ENCODE data around the gene PDE11A. TPM values are rescaled to one million over a fixed set of nuclear protein-coding genes. Genes with fewer than 3 reads are reported as not detected.

Gene PDE11A
- polyA plus RNA-seq, 1 donor, result 1.5 TPM

- H3K9me3 ChIP-seq (ENCODE audit: control insufficient read depth, low read depth, low read length), result no peaks in the 10 kb centered on the region
- no peaks in the 10 kb centered on the region for H3K27me3 ChIP-seq (ENCODE audit: control insufficient read depth, insufficient read depth, low read length)
- H3K36me3 ChIP-seq (ENCODE audit: control insufficient read depth, insufficient read depth, low read length), result no peaks in the 10 kb centered on the region
- H3K27ac ChIP-seq (ENCODE audit: low read length), result no peak overlapping the region
- no peak overlapping the region for H3K4me3 ChIP-seq (ENCODE audit: low read length)
- no peaks in the 10 kb centered on the region for H3K4me1 ChIP-seq (ENCODE audit: control insufficient read depth, insufficient read depth, low read length)
- DNase-seq, result no peak
Measured at GRCh38 chr2:177658309-177658708, 414.3 kb downstream of the PDE11A start.

- Histone ChIP-seq H3K27me3 (ENCODE audit: control insufficient read depth, insufficient read depth, low read length) (no peaks in the 10 kb centered on the region), H3K36me3 (ENCODE audit: control insufficient read depth, insufficient read depth, low read length) (no peaks in the 10 kb centered on the region), H3K4me1 (ENCODE audit: control insufficient read depth, insufficient read depth, low read length) (no peaks in the 10 kb centered on the region), H3K4me3 (ENCODE audit: low read length) (no peak overlapping the region), H3K27ac (ENCODE audit: low read length) (no peak overlapping the region), H3K9me3 (ENCODE audit: control insufficient read depth, low read depth, low read length) (no peaks in the 10 kb centered on the region)
- no CpG with 5 or more reads among the region's 7 CpGs for WGBS (ENCODE audit: insufficient coverage, low lambda C conversion rate)
- DNase-seq, result no peak
Measured at GRCh38 chr2:177651833-177652232, 420.7 kb downstream of the PDE11A start.

- DNase-seq, result no peak
- Histone ChIP-seq H3K27ac (ENCODE audit: low read length) (no peak overlapping the region), H3K27me3 (ENCODE audit: control insufficient read depth, insufficient read depth, low read length) (no peaks in the 10 kb centered on the region), H3K4me3 (ENCODE audit: low read length) (no peak overlapping the region), H3K9me3 (ENCODE audit: control insufficient read depth, low read depth, low read length) (no peaks in the 10 kb centered on the region), H3K36me3 (ENCODE audit: control insufficient read depth, insufficient read depth, low read length) (no peaks in the 10 kb centered on the region), H3K4me1 (ENCODE audit: control insufficient read depth, insufficient read depth, low read length) (no peaks in the 10 kb centered on the region)
- WGBS (ENCODE audit: insufficient coverage, low lambda C conversion rate), result 0% methylated on average over 1 of the region's 4 CpGs
Measured at GRCh38 chr2:177649568-177650518, 422.7 kb downstream of the PDE11A start.

- WGBS (ENCODE audit: insufficient coverage, low lambda C conversion rate), result no CpG with 5 or more reads among the region's 1 CpG
- H3K9me3 ChIP-seq (ENCODE audit: control insufficient read depth, low read depth, low read length), result peaks cover 3% of the 10 kb centered on the region
- no peak overlapping the region for H3K27ac ChIP-seq (ENCODE audit: low read length)
- no peaks in the 10 kb centered on the region for H3K27me3 ChIP-seq (ENCODE audit: control insufficient read depth, insufficient read depth, low read length)
- no peak for DNase-seq
- H3K4me3 ChIP-seq (ENCODE audit: low read length), result no peak overlapping the region
- no peaks in the 10 kb centered on the region for H3K4me1 ChIP-seq (ENCODE audit: control insufficient read depth, insufficient read depth, low read length)
- H3K36me3 ChIP-seq (ENCODE audit: control insufficient read depth, insufficient read depth, low read length), result no peaks in the 10 kb centered on the region
Measured at GRCh38 chr2:177646791-177647190, 425.8 kb downstream of the PDE11A start.

- Histone ChIP-seq H3K27ac (ENCODE audit: low read length) (no peak overlapping the region), H3K27me3 (ENCODE audit: control insufficient read depth, insufficient read depth, low read length) (no peaks in the 10 kb centered on the region), H3K9me3 (ENCODE audit: control insufficient read depth, low read depth, low read length) (peaks cover 3% of the 10 kb centered on the region), H3K4me3 (ENCODE audit: low read length) (no peak overlapping the region), H3K4me1 (ENCODE audit: control insufficient read depth, insufficient read depth, low read length) (no peaks in the 10 kb centered on the region), H3K36me3 (ENCODE audit: control insufficient read depth, insufficient read depth, low read length) (no peaks in the 10 kb centered on the region)
- DNase-seq, result no peak
Measured at GRCh38 chr2:177646241-177646640, 426.3 kb downstream of the PDE11A start.

- no peak for DNase-seq
- Histone ChIP-seq H3K27me3 (ENCODE audit: control insufficient read depth, insufficient read depth, low read length) (no peaks in the 10 kb centered on the region), H3K36me3 (ENCODE audit: control insufficient read depth, insufficient read depth, low read length) (no peaks in the 10 kb centered on the region), H3K9me3 (ENCODE audit: control insufficient read depth, low read depth, low read length) (peaks cover 3% of the 10 kb centered on the region), H3K4me3 (ENCODE audit: low read length) (no peak overlapping the region), H3K27ac (ENCODE audit: low read length) (no peak overlapping the region), H3K4me1 (ENCODE audit: control insufficient read depth, insufficient read depth, low read length) (no peaks in the 10 kb centered on the region)
- WGBS (ENCODE audit: insufficient coverage, low lambda C conversion rate), result no CpG with 5 or more reads among the region's 2 CpGs
Measured at GRCh38 chr2:177641331-177641730, 431.2 kb downstream of the PDE11A start.

GRCh38 chr2:177640423-177640822, 432.2 kb downstream of the PDE11A start:
- H3K27ac ChIP-seq (ENCODE audit: low read length), result no peak overlapping the region
- H3K27me3 ChIP-seq (ENCODE audit: control insufficient read depth, insufficient read depth, low read length), result no peaks in the 10 kb centered on the region
- peaks cover 3% of the 10 kb centered on the region for H3K9me3 ChIP-seq (ENCODE audit: control insufficient read depth, low read depth, low read length)
- no peak for DNase-seq
- no peaks in the 10 kb centered on the region for H3K36me3 ChIP-seq (ENCODE audit: control insufficient read depth, insufficient read depth, low read length)
- 80% methylated on average over 1 of the region's 3 CpGs for WGBS (ENCODE audit: insufficient coverage, low lambda C conversion rate)
- H3K4me3 ChIP-seq (ENCODE audit: low read length), result no peak overlapping the region
- no peaks in the 10 kb centered on the region for H3K4me1 ChIP-seq (ENCODE audit: control insufficient read depth, insufficient read depth, low read length)

GRCh38 chr2:177639262-177639914, 433.2 kb downstream of the PDE11A start:
- Histone ChIP-seq H3K4me1 (ENCODE audit: control insufficient read depth, insufficient read depth, low read length) (no peaks in the 10 kb centered on the region), H3K4me3 (ENCODE audit: low read length) (no peak overlapping the region), H3K27ac (ENCODE audit: low read length) (no peak overlapping the region), H3K36me3 (ENCODE audit: control insufficient read depth, insufficient read depth, low read length) (no peaks in the 10 kb centered on the region), H3K27me3 (ENCODE audit: control insufficient read depth, insufficient read depth, low read length) (no peaks in the 10 kb centered on the region), H3K9me3 (ENCODE audit: control insufficient read depth, low read depth, low read length) (peaks cover 3% of the 10 kb centered on the region)
- no peak for DNase-seq
- no CpG with 5 or more reads among the region's 2 CpGs for WGBS (ENCODE audit: insufficient coverage, low lambda C conversion rate)

- no peak for DNase-seq
- Histone ChIP-seq H3K27ac (ENCODE audit: low read length) (no peak overlapping the region), H3K36me3 (ENCODE audit: control insufficient read depth, insufficient read depth, low read length) (no peaks in the 10 kb centered on the region), H3K27me3 (ENCODE audit: control insufficient read depth, insufficient read depth, low read length) (no peaks in the 10 kb centered on the region), H3K4me1 (ENCODE audit: control insufficient read depth, insufficient read depth, low read length) (no peaks in the 10 kb centered on the region), H3K4me3 (ENCODE audit: low read length) (no peak overlapping the region), H3K9me3 (ENCODE audit: control insufficient read depth, low read depth, low read length) (no peaks in the 10 kb centered on the region)
- no CpG with 5 or more reads among the region's 1 CpG for WGBS (ENCODE audit: insufficient coverage, low lambda C conversion rate)
Measured at GRCh38 chr2:177638507-177638906, 434.1 kb downstream of the PDE11A start.

GRCh38 chr2:177636672-177637071, 435.9 kb downstream of the PDE11A start:
- H3K9me3 ChIP-seq (ENCODE audit: control insufficient read depth, low read depth, low read length), result no peaks in the 10 kb centered on the region
- no peak overlapping the region for H3K4me3 ChIP-seq (ENCODE audit: low read length)
- no peaks in the 10 kb centered on the region for H3K36me3 ChIP-seq (ENCODE audit: control insufficient read depth, insufficient read depth, low read length)
- no peak for DNase-seq
- WGBS (ENCODE audit: insufficient coverage, low lambda C conversion rate), result no CpG with 5 or more reads among the region's 1 CpG
- no peak overlapping the region for H3K27ac ChIP-seq (ENCODE audit: low read length)
- H3K27me3 ChIP-seq (ENCODE audit: control insufficient read depth, insufficient read depth, low read length), result no peaks in the 10 kb centered on the region
- no peaks in the 10 kb centered on the region for H3K4me1 ChIP-seq (ENCODE audit: control insufficient read depth, insufficient read depth, low read length)

Measured in large intestine (tissue), 3 donors.